Stimulated activated effector memory CD8-positive, alpha-beta T cell treated with anti-CD3 and anti-CD28 coated beads, Interleukin-12 subunit alpha, Interleukin-12 subunit beta, amount 100 ng/mL, for 72 hours (primary cell): ENCODE data around the gene NEGR1.
"Not testable (repeated sequence)": the region's sequence is repeated elsewhere in the genome, so short reads cannot be mapped to it uniquely, and the experiment has no call there.

ENCODE experiments used
- ATAC-seq: fragments of 150-1000 bp; cut with Tn5 transposase; 2 replicates; pipeline ENCODE4 v1.10.0; 2021
- DNase-seq, 2 donors: peaks; one replicate each; pipeline ENCODE4 v3.0.0; 2021 to 2022; ENCODE audit warnings: low spot score in 2 of 2
- H3K27ac Mint-ChIP-seq: one replicate; pipeline ENCODE4 v1.8.0; 2022; ENCODE audit warnings: mild to moderate bottlenecking, mixed read lengths
- H3K36me3 Mint-ChIP-seq: one replicate; pipeline ENCODE4 v1.8.0; 2022; ENCODE audit warnings: mild to moderate bottlenecking, mixed read lengths
- H3K4me1 Mint-ChIP-seq: one replicate; pipeline ENCODE4 v1.8.0; 2022; ENCODE audit warnings: mixed read lengths
- H3K4me3 Mint-ChIP-seq: one replicate; pipeline ENCODE4 v1.8.0; 2022; ENCODE audit warnings: mild to moderate bottlenecking, mixed read lengths
- H3K9me3 Mint-ChIP-seq: one replicate; pipeline ENCODE4 v1.8.0; 2022; ENCODE audit warnings: mixed read lengths

NEGR1 gene

GRCh38 chr1:72278461-72278860 is 3.9 kb downstream of the NEGR1 start:
- peaks cover 16% of the 10 kb centered on the region for H3K4me1 Mint-ChIP-seq
- no peak overlapping the region for H3K4me3 Mint-ChIP-seq
- H3K36me3 Mint-ChIP-seq: no peaks in the 10 kb centered on the region
- H3K27ac Mint-ChIP-seq: no peak overlapping the region
- no peak for ATAC-seq
- no peak for DNase-seq
- H3K9me3 Mint-ChIP-seq: peaks cover 6% of the 10 kb centered on the region

- ATAC-seq: no peak
- H3K4me3 Mint-ChIP-seq: no peak overlapping the region
- H3K9me3 Mint-ChIP-seq: peaks cover 13% of the 10 kb centered on the region
Observed at GRCh38 chr1:72271555-72272085, 10.7 kb downstream of the NEGR1 start.

GRCh38 chr1:72262735-72263134 is 19.6 kb downstream of the NEGR1 start:
- Mint-ChIP-seq H3K4me3 (no peak overlapping the region), H3K27ac (no peak overlapping the region), H3K4me1 (no peaks in the 10 kb centered on the region), H3K9me3 (peaks cover 3% of the 10 kb centered on the region), H3K36me3 (no peaks in the 10 kb centered on the region)
- DNase-seq: no peak
- ATAC-seq: no peak

More at GRCh38 chr1:72271555-72272085, 10.7 kb downstream of the NEGR1 start:
- Mint-ChIP-seq H3K27ac (no peak overlapping the region), H3K4me1 (no peaks in the 10 kb centered on the region), H3K36me3 (no peaks in the 10 kb centered on the region)
- no peak for DNase-seq

- ATAC-seq (no peak), DNase-seq (no peak)
- Mint-ChIP-seq H3K4me1 (no peaks in the 10 kb centered on the region), H3K36me3 (no peaks in the 10 kb centered on the region), H3K9me3 (peaks cover 11% of the 10 kb centered on the region), H3K4me3 (no peak overlapping the region), H3K27ac (no peak overlapping the region)
Observed at GRCh38 chr1:72253132-72253531, 29.2 kb downstream of the NEGR1 start.

- no peaks in the 10 kb centered on the region for H3K36me3 Mint-ChIP-seq
- no peak for ATAC-seq
- H3K9me3 Mint-ChIP-seq: peaks cover 4% of the 10 kb centered on the region
Observed at GRCh38 chr1:72241397-72241796, 40.9 kb downstream of the NEGR1 start.

GRCh38 chr1:72235931-72236330 is 46.4 kb downstream of the NEGR1 start:
- DNase-seq, H3K27ac Mint-ChIP-seq, H3K36me3 Mint-ChIP-seq, ATAC-seq, H3K4me1 Mint-ChIP-seq, H3K4me3 Mint-ChIP-seq: not testable (repeated sequence)
- peaks cover 17% of the 10 kb centered on the region for H3K9me3 Mint-ChIP-seq

More at GRCh38 chr1:72241397-72241796, 40.9 kb downstream of the NEGR1 start:
- no peak overlapping the region for H3K27ac Mint-ChIP-seq
- no peaks in the 10 kb centered on the region for H3K4me1 Mint-ChIP-seq
- no peak for DNase-seq
- H3K4me3 Mint-ChIP-seq: no peak overlapping the region

GRCh38 chr1:72235062-72235461 is 47.3 kb downstream of the NEGR1 start:
- Mint-ChIP-seq H3K4me1 (no peaks in the 10 kb centered on the region), H3K36me3 (no peaks in the 10 kb centered on the region), H3K9me3 (peaks cover 21% of the 10 kb centered on the region), H3K27ac (no peak overlapping the region), H3K4me3 (no peak overlapping the region)
- ATAC-seq (no peak), DNase-seq (no peak)

GRCh38 chr1:72230746-72231145 is 51.6 kb downstream of the NEGR1 start:
- no peak for ATAC-seq
- H3K4me1 Mint-ChIP-seq: no peaks in the 10 kb centered on the region
- peaks cover 28% of the 10 kb centered on the region for H3K9me3 Mint-ChIP-seq
- H3K4me3 Mint-ChIP-seq: no peak overlapping the region
- DNase-seq: no peak
- H3K27ac Mint-ChIP-seq: no peak overlapping the region
- no peaks in the 10 kb centered on the region for H3K36me3 Mint-ChIP-seq

- Mint-ChIP-seq H3K27ac (no peak overlapping the region), H3K9me3 (peaks cover 21% of the 10 kb centered on the region), H3K4me3 (no peak overlapping the region), H3K4me1 (no peaks in the 10 kb centered on the region), H3K36me3 (no peaks in the 10 kb centered on the region)
- no peak for ATAC-seq
- DNase-seq: no peak
Observed at GRCh38 chr1:72229893-72230292, 52.4 kb downstream of the NEGR1 start.

GRCh38 chr1:72227667-72228066 is 54.7 kb downstream of the NEGR1 start:
- Mint-ChIP-seq H3K9me3 (peaks cover 13% of the 10 kb centered on the region), H3K27ac (no peak overlapping the region), H3K4me3 (no peak overlapping the region), H3K4me1 (no peaks in the 10 kb centered on the region), H3K36me3 (no peaks in the 10 kb centered on the region)
- ATAC-seq (no peak), DNase-seq (no peak)

GRCh38 chr1:72224506-72224905 is 57.8 kb downstream of the NEGR1 start:
- ATAC-seq (no peak), DNase-seq (no peak)
- Mint-ChIP-seq H3K4me3 (no peak overlapping the region), H3K4me1 (no peaks in the 10 kb centered on the region), H3K36me3 (no peaks in the 10 kb centered on the region), H3K9me3 (peaks cover 6% of the 10 kb centered on the region), H3K27ac (no peak overlapping the region)

- Mint-ChIP-seq H3K36me3 (no peaks in the 10 kb centered on the region), H3K27ac (no peak overlapping the region), H3K4me3 (no peak overlapping the region), H3K9me3 (peaks cover 6% of the 10 kb centered on the region), H3K4me1 (no peaks in the 10 kb centered on the region)
- DNase-seq (no peak), ATAC-seq (no peak)
Observed at GRCh38 chr1:72221811-72222210, 60.5 kb downstream of the NEGR1 start.

GRCh38 chr1:72218141-72218739 is 64.1 kb downstream of the NEGR1 start:
- ATAC-seq (no peak), DNase-seq (no peak)
- H3K4me3 Mint-ChIP-seq: no peak overlapping the region

GRCh38 chr1:72207059-72207458 is 75.3 kb downstream of the NEGR1 start:
- DNase-seq: no peak
- Mint-ChIP-seq H3K4me3 (no peak overlapping the region), H3K9me3 (peaks cover 11% of the 10 kb centered on the region), H3K4me1 (no peaks in the 10 kb centered on the region), H3K27ac (no peak overlapping the region), H3K36me3 (no peaks in the 10 kb centered on the region)
- no peak for ATAC-seq

More at GRCh38 chr1:72218141-72218739, 64.1 kb downstream of the NEGR1 start:
- H3K9me3 Mint-ChIP-seq: peaks cover 9% of the 10 kb centered on the region
- H3K27ac Mint-ChIP-seq: no peak overlapping the region
- H3K4me1 Mint-ChIP-seq: no peaks in the 10 kb centered on the region
- H3K36me3 Mint-ChIP-seq: no peaks in the 10 kb centered on the region

GRCh38 chr1:72202761-72203160 is 79.6 kb downstream of the NEGR1 start:
- DNase-seq: no peak
- no peak for ATAC-seq
- Mint-ChIP-seq H3K4me1 (no peaks in the 10 kb centered on the region), H3K4me3 (no peak overlapping the region), H3K9me3 (peaks cover 8% of the 10 kb centered on the region), H3K27ac (no peak overlapping the region), H3K36me3 (no peaks in the 10 kb centered on the region)

GRCh38 chr1:72197786-72198185 is 84.6 kb downstream of the NEGR1 start:
- Mint-ChIP-seq H3K9me3 (peaks cover 2% of the 10 kb centered on the region), H3K27ac (no peak overlapping the region), H3K4me3 (no peak overlapping the region), H3K36me3 (no peaks in the 10 kb centered on the region), H3K4me1 (no peaks in the 10 kb centered on the region)
- DNase-seq: no peak
- no peak for ATAC-seq
